ENCODE data around the gene CYP26C1.

GRCh38 chr10:93081834-93082233, 21.2 kb downstream of the CYP26C1 start:
- TF ChIP-seq CTCF (IDR thresholded peaks at IDR 0.05; ENCODE audit: low read length) = no peak
- TF ChIP-seq EZH2 (IDR thresholded peaks at IDR 0.05; ENCODE audit: borderline replicate concordance, low read length) = no peak
